Forelimb muscle (tissue), 1 donor: ENCODE data around the gene AK5. TPM values are rescaled to one million over a fixed set of nuclear protein-coding genes. Genes with fewer than 3 reads are reported as not detected.
"Not testable (repeated sequence)": the region's sequence is repeated elsewhere in the genome, so short reads cannot be mapped to it uniquely, and the experiment has no call there.

Experiments used
- DNase-seq: peaks from one replicate; pipeline ENCODE4 v3.0.0-alpha.2; 2013; ENCODE audit warnings: low read depth
- polyA plus RNA-seq: library from polyadenylated mRNA; unstranded; fragments of 120-200 nt; gene quantifications from one replicate; pipeline ENCODE4 v1.2.1, GENCODE V29; 2013; ENCODE audit not compliant: insufficient read length

The AK5 gene
- polyA plus RNA-seq, 1 donor, result 5.8 TPM

DNA sequence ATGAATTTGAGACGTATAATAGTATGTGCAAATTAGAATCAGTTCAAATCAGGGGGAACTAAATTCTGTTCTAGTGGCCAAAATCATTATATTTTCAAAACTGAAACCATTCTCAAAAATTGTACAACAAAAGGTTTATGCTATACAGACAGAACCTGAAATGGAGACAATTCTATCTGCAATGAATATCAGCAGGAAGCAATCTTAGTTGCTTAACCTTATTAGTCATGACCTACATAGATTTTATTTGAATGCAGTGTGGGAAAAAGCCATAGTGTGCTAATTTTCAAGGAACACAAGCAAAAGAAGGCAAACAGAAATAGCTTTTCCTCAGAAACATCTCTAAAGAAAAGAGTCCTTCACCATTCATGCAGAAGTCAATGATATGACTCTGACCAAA, 6.5 kb downstream of the AK5 start:
- DNase-seq, result no peak

DNA sequence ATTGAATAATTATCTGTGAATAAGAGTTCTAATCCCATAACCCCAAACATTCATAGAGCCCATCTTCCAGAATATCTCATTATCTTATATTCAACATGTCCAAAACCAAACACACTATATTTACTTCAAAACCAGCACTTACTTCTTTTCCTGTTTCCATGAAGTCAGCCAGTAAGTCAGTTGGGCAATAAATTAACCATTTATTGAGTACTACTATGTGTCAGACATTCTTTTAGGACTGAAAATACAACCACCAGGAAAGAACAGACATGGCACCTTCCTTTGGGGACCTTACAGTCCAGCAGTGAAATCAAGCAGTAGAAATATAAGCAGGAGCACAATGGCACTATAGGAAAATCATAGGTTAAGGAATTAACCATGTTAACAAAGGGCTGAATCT, 8.8 kb downstream of the AK5 start:
- no peak for DNase-seq

DNA sequence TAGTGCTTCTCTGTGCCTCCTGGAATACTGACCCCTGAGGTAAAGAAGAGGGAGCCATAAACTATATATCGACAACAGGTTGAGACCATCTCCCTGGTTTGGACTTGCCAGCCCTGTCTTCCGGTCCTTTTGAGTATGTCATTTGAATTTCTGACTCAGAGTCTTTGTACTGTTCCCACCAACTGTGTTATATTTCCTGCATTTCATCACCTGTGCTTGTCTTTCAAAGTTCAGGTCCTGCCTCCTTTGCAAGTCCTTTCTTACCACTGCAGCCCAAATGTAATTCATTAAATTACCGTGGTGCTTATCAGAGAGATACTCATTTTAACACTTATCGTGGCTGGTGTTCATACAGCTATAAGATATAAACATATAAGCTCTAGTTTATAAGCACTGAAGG, 10.7 kb downstream of the AK5 start:
- no peak for DNase-seq

DNA sequence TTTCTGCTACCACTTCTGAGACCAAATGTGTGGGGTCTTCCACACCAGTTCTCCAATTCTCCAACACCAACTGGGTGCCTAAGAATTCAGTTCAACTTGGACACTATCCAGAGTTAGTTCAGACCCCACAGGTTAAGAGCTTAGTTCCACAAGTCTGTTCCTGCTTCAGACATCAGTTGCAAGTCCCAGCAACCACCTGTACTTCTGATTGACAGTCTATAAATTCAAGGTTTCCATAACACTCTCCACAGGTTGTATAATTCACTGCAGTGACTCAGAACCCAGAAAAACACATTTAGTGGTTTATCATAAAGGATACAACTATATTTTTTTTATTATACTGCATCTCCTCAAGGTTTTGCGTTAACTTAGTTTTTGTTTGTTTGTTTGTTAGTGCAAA, 18.7 kb downstream of the AK5 start:
- DNase-seq, result no peak

DNA sequence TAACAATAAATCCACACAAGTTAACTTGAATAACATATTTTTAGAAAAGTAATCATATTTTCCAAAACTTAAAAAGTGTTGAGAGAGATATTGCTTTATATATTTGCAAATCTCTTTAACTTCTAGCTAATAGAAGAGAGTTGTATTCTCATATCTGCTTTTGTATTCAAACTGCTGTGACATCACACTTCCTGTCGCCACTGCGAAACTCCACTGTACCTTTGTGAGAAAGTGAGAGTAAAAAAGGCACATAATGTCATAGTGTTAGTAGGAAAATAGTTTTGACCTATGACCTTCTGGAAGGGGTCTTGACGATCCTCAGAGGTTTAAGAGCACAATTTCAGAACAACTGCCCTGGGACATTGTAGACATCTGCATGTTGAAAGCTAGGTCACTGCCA, 21.6 kb downstream of the AK5 start:
- no peak for DNase-seq

DNA sequence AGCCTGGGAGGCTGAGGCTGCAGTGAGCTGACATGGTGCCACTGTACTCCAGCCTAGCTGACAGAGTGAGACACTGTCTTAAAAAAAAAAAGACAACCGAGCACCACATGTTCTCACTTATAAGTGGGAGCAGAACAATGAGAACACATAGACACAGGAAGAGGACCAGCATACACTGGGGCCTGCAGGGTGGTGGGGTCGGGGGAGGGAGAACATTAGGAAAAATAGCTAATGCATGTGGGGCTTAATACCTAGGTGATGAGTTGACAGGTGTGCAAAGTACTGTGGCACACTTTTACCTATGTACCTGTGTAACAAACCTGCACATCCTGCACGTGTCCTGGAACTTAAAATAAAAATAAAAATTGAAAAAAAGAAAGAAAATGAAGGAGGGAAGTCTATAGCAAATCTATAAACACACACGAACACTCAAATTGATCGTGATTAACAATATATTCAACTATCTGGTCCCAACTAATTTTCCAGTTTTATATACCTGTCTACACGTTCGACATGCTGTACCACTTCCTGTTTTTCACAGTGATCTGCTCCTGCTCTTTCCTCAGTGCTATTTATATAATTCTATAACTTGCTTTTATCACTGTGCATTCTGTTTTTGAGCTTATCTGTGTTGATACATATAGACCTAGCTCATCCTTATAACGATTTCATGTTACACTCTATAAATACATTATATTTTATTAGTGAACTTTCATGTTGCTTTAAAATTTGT, 27.2 kb downstream of the AK5 start:
- no peak for DNase-seq

DNA sequence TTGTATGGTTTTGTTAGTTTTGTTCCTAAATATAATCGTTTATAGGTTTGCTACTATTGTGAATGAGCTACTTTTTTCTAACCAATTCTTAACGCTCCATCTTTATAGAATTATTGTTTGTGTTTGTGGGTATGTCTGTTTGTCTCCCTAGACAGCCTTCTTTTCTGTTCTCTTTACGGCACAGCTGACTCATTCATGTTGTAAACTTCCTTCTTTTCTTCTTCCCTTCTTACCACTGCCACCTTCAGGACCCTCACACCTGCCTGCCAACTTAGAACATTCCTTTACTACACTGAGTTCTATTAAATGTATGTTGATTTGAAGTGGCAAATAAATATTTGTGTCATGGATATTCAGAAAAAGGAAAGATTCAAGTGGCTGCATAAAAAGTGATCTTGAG, 29.1 kb downstream of the AK5 start:
- no peak for DNase-seq

DNA sequence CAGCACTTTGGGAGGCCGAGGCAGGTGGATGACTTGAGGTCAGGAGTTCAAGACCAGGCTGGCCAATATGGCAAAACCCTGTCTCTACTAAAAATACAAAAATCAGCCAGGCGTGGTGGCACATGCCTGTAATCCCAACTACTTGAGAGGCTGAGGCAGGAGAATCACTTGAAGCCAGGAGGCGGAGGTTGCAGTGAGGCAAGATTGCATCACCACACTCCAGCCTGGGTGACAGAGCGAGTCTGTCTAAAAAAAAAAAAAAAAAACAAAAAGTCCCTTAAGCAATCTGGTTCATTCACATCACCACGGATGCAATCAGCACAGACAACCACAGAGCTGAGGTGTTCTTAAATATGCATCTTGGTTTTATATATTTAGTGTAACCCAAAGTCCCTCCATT, 30.5 kb downstream of the AK5 start:
- not testable (repeated sequence) for DNase-seq

DNA sequence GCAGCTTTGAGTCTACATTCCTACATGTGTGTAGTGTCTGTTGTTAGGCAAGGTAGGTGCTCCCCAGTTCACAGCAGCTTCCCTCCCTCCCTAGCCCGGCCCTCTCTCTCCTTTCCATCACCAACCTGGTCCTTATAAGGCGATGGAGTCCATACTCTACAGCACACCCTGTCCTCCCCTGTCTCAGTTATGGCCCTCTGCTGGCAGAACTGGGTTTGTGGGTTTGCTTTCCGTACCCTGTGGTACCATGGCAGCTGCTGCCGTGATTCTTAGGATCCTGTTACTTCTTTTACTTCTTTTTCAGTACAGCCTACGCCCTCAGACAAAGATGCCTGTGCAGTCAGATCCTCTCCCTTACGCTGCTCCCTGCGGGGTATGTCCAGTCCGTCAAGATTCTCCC, 31.7 kb downstream of the AK5 start:
- no peak for DNase-seq

DNA sequence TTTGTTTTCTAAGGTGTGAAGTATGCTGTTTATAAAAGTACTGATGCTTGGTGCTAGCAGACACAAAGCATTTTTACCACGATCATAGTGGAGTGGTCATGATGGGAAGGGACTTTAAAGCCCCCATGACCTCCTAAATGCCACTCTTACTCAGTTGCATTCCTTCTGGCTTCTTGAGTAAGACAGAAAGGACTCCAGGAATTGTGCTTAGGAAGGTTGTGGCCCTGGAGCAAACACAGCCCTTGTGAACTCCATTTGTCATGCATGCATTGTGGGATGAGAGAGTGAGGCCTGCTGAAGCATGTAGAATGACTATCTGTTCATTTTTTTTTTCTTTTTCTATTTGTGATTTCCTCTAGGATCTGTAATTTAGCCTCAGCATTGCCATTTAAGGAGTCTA, 34.2 kb downstream of the AK5 start:
- no peak for DNase-seq

DNA sequence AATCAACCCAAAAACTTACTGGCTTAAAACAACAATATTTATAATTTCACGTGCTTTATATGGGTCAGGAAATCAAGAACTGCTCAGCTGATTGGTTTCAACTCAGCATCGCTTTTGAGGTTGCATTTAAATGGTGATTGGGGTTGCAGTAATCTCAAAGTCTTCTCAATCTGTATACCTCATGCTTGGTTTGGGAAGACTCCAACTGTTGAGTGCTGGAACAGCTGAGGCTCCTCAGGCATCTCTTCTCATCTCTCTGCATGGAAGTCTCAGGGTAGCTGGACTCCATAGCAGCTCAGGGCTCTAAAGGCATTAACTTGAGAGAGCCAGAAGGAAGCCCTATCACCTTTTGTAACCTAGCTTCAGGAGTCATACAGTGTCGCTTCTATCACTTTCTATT, 35.1 kb downstream of the AK5 start:
- DNase-seq, result no peak

DNA sequence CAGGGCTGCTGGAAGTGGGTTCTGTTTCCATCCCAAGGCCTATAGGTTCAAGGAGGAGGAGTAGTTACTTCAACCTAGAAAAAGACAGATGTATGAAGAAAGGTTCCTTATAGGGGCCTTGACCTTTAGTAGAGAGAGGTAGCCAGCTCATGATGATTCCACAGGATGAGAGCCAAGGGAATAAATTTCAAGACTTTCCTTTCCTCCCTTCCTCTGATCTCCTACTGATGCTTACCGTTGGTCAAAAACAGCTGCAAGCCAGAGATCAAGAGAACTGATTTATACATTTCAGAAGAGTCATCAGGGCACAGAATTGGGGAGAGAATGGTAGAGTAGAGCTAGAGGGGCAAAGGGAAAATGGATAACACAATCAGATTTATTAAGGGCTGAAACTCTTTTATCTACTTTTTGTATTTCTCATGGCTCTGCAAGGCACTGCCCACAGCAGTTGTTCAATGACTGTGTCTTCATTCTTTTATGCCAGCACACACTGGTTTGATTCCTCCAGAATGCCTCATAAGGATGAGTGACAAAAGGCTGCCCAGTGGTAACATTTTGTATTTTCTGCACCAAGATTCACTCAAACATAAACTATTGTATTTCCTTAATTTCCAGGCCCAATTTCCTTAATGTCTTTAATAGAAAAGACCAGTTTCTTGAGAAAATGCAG, 37.4 kb downstream of the AK5 start:
- DNase-seq, result no peak

DNA sequence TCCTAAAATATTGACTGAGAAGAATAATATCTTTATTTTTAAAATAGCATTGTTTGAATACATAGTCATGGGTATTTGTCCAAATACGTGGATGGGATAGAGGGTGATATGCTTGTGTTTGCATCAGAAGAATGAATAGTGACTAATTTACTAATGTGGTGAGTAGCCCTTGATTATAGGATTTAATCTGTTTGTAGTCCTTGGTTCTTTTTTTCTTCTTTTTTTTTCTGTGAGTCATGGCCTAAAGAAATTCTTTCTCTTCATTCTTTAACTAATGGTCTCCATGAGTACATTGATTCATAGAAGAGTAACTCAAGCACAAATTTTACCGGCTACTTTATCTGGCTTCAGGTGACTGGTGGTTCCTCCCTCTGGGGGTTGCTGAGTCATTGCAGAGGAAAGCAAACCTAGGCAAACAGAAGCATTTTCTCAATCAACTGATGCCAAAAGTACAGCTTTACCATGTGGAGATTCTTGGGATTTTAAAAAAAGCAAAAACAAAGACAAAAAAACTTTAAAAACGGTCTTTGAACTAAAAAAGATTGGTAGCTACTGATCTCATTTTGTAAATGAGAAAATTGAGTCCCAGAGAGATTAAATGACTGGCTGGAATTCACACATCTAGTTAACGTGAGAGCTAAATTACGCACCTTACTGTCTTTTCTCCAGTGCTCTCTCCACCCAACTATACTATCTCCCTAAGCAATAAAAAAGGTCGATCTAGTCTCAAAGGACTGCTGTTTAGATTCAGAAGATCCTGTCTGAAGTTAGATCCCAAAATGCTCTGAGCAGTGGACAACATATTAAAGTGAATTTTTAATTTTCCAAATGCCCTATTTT, 40.5 kb downstream of the AK5 start:
- DNase-seq, result no peak

DNA sequence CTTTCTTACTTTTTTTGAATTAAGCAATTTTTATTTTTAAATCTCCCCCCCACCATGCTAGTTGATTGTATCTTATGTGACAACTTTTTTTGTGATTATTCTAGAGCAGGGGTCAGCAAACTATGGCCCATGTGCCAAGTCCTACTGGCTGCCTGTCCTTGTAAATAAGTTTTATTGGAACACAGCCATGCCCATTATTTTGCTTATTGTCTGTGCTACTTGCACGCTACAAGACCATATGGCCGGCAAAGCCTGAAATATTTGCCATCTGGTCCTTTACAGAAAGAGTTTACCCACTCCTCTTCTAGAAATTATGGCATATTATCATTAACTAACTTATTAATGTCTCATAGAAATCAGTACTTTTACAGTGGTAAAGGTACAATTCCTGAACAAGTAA, 51.7 kb downstream of the AK5 start:
- no peak for DNase-seq

DNA sequence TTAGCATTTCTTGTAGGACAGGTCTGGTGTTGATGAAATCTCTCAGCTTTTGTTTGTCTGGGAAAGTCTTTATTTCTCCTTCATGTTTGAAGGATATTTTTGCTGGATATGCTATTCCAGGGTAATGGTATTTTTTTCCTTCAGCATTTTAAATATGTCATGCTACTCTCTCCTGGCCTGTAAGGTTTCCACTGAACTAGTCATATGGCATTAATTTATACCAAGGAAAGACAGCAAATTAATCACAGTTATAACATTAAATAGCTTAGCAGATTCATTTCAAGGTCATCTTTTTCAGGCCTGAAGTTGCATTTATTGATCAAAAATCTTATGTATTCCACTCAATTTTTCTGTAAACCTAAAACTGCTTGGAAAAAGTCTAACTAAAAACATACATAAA, 54.9 kb downstream of the AK5 start:
- no peak for DNase-seq

DNA sequence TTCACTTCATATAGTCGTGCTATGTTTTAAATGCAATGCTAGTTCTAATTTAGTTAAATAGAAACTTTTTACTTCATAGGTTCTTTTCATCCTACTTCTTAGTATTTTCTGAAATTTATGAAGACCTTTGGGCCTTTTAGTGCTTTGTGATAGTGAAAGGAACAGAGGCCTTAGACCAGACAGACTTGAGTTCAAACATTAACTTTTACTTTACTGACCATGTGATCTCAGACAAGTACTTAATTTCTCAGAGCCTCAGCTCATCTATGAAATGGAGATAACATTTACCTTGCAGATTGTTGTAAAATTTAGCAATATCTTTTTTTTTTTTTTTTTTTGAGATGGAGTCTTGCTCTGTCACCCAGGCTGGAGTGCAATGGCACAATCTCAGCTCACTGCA, 57.5 kb downstream of the AK5 start:
- DNase-seq, result no peak

DNA sequence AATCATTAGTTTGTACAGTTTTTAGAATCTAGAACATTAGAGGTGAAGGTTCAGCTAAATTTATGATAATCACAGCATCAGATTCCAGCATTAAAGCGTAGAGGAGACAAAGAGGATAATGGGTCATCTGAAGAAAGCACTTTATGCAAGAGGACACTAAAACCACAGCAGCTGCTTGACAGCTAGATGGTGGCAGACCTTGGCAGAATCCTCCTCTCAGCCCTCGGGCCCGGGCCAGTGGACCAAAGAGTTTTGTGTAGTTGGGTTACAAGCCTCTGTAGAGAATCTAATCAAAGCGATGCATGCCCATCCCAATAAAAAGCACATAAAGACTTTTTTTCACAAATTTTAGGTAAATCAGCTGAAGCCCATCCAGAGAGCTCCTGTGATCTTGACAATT, 59.4 kb downstream of the AK5 start:
- DNase-seq, result no peak

DNA sequence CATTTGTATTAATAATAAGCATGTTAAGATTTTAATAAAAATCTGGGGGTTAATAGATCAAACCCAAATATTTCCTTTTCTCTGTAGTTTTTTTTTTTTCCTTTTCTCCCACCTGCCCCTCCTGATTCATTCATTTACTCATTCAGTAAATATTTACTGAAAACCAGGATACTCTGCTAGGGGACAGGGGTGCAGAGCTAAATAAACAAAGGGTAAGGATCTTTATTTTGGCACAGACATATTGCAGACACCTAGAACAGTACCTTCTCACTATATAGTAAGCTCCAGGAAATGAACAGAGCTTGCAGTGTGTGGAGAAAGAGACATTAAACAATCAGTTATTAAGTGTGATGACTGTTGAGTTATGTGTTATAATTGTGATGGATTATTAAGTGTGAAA, 60.9 kb downstream of the AK5 start:
- no peak for DNase-seq

DNA sequence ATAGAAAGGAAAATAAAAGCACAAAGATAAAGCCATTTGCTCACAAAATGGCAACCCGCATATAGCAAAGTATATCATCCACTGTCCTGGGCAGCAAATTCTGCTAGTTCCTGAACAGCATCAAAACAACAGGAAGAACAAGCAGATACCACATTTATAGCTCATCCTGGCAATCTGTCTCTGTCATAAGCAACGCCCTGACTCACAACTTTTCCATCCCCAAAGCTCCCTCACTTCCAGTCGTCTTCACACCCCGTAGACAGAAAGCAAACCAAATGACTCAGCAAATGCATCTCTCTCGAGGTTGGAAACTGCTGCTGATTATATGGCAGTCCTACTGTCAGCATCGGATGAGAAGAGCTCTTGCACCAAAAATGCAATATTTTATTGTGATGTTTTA, 65.8 kb downstream of the AK5 start:
- DNase-seq, result no peak

DNA sequence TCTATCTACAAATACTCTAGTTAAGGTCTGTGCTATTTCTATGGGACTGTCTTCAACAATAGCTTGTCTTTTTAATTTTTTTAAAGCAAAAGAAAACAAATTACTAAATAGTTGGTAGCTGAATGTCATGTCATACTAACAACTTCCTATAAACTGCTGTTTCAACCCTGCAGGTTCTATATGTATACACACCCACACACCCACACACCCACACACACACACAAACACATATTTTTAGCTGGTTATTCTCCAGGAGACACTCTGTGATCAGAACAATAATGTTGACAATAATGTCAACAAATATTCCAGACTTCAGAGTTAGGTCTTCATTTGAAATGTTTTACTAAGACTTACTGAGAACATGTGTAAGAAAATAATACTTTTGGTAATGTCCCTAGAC, 66.7 kb downstream of the AK5 start:
- DNase-seq, result no peak

DNA sequence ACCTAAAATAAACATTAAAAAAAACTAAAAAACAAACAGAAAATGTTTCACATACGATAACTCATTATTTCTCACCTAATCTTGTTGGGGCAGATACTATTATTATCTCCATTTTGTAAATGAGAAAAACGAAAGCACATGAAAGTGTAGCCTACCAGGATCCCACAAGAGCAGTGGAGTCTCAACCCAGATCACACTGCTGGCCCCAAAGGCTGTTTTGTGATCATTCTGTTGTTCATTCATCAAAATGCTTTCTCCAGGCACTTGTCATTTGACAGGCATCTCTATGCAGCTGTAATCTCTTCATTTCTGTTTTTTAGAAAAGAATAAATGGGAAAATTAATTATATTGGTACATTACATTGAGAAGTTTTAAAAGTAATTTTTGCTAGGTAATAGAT, 67.5 kb downstream of the AK5 start:
- DNase-seq, result no peak

DNA sequence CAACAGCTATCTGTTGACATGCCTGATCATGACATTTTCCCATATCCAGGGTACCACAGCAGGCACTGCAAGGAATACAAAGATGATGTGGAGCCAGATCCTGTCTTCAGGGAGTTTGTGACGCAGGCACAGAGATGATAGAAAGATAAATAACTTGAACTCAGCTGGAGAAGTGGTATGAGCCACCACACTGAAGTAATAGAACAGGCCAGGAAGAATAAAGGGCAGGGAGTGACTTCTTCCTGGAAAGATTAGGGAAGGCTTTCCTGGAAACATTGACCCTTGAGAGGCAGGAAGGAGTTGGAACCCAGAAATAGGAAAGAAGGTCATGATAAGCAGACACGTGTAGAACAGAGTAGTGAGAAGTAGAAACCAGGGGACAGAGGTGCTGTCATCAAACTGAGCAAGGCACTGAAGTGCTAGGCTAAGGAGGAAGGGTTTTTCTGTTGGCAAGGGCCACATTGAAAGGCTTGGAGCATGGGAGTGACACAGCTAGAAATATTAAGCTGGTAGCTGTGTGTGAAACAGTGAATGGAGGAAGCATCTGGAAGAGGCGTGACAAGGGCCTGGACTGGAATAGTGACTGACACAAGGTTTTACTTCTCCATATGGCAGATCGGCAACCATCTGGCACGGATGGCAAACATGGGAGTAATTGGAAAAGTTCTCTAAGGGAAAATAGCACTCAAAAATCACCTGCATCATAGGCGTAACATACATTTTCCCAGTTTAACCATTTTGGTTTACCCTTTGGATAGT, 68.4 kb downstream of the AK5 start:
- no peak for DNase-seq
